Activated T-cell treated with anti-CD3 and anti-CD28 coated beads for 24 hours (primary cell): ENCODE measurements around the gene GUCY2C.
"Not testable (repeated sequence)": the region's sequence is repeated elsewhere in the genome, so short reads cannot be mapped to it uniquely, and the experiment has no call there.

Experiments
- DNase-seq: peaks from one replicate; pipeline ENCODE4 v3.0.0-alpha.2; 2020; ENCODE audit warnings: low read depth

The GUCY2C gene

GRCh38 chr12:14696265-14696741 lies at the start of gene GUCY2C:
TSS of gene GUCY2C (minus strand) at chr12:14696599. CDS start at chr12:14696448, 151 bp downstream.
- no peak for DNase-seq

DNA sequence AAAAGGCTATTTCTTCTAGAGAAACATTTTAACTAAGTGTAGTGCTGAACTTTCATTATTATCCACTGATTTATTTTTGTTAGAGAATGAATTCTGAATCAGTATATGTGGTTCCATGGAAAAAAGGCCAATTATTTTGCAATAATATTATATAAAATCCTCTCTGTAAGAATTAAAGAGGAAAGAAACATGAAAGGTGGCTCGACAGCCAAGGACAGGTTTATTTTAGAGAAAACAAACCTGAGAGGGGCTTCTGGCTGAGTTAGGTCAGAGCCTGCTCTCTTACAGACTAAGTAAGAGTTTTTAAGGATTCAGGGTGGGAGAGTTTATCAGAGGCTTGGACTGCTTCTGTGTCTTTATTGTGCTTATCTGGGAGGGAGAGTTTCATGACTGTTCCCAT lies 46.7 kb upstream of the GUCY2C start:
- DNase-seq, result no peak

- DNase-seq, result no peak
These were observed 45.5 kb upstream of the GUCY2C start for GRCh38 chr12:14741942-14742341.

- DNase-seq, result no peak
These were observed 44.8 kb upstream of the GUCY2C start for GRCh38 chr12:14741153-14741552.

- DNase-seq, result not testable (repeated sequence)
These were observed 40.0 kb upstream of the GUCY2C start for GRCh38 chr12:14736441-14736840.

- no peak for DNase-seq
These were observed 35.4 kb upstream of the GUCY2C start for GRCh38 chr12:14731821-14732220.

- DNase-seq, result no peak
These were observed 33.2 kb upstream of the GUCY2C start for GRCh38 chr12:14729586-14729985.

- peak; percentile 37 for DNase-seq
These were observed 27.4 kb upstream of the GUCY2C start for GRCh38 chr12:14723763-14724162.

DNA sequence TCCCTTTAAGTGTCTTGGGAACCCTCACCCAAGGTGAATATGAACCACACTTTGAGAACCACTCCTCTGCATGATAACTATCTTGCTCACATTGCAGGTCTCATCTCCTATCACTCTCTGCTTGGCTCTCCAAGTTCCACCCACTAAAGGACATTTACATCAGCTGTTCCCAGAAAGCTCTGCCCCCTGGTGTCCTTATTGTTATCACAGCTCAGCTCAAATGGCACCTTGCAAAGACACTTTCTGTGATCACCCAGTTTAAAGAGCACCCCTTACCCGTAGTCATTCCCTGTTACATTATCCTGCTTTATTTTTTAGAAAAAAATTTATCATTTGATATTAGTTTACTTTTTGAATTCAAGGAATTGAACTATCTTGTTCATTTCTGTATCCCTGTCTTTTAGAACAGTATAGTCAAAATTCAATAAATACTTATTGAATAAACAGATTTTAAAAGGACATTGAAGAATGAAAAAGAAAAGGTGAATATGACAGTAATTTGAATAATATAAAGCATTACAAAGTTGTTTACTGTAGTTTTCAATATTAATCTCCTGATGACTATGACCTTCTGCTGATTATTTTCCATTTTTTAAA lies 20.5 kb upstream of the GUCY2C start:
- peak; percentile 26 for DNase-seq

- DNase-seq, result no peak
These were observed 18.0 kb upstream of the GUCY2C start for GRCh38 chr12:14714437-14714836.

DNA sequence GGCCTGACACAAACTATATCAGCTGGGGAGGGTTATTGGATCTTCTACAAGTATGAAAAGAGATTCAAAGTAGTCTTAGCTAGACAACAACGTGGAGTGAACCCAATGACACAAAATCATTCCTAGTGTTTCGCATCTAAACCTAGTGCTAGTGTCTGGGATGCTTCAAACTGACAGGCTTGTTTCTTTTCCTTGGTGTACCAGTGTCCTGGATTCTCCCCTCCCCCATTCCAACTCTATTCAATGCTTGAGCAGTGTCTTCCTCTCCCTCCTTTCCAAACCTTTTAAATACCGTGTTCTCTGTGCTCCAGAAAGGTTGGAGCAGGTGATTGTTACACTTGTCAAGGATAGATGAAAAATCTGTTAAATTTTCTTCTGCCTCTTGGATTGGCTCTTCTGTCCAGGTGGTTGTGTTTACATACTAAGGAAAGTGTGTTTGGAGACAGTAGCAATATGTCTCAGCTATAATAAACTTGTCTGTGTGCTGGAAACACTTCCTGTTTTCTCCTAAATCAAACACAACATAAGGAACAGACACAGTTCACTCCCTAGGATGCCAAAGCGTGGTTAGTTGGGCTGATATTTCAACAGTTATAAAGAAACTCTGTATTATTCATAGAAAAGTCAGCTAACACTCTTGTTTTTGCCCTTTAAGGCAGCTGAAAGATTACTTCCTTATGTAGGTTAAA lies 14.4 kb upstream of the GUCY2C start:
- no peak for DNase-seq

DNA sequence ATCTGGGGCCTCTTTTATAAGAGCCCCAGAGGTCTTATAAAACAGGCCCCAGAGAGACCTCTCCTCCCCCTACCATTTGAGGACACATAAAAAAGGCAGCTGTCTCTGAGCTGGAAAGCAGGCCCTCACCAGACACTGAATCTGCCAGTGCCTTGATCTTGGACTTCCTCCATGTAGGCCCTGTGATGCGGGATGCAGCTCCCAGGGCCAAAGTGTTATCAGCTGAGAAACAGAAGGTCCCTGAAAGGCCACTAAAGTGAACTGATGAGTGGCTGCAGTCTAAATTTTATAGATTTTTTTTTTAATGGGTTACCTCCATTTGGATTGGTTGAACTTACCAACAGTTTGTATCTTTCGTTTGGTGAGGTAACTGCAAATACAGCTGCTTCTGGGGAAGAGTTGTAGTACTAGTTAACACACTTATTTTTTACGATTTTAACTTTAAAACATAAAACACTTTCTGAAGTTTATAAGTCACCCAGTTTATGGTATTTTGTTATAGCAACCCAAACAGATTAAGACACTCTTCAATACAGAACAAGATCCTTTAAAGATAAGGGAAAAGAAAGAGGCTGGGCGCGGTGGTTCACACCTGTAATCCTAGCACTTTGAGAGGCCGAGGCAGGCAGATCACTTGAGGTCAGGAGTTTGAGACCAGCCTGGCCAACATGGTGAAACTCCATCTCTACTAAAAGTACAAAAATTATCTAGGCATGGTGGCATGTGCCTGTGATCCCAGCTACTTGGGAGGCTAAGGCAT lies 5.6 kb upstream of the GUCY2C start:
- no peak for DNase-seq

- DNase-seq, result no peak
These were observed 4.5 kb upstream of the GUCY2C start for GRCh38 chr12:14700935-14701334.

DNA sequence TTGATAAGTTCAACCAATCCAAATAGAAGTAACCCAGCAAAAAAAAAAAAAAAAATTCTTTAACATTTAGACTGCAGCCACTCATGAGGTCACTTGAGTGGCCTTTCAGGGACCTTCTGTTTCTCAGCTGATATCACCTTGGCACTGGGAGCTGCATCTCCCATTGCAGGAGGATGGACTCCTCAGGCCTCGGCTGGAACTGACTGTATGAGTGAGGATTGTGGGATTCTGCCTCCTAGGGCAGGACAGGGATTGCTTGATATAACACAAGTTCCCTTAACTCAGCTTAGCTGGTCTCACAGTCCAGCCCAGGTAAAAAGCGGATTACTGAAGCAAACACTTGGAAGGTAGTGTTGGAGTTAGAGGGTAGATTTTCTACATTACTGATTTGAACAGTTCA lies 3.5 kb upstream of the GUCY2C start:
- DNase-seq, result no peak

DNA sequence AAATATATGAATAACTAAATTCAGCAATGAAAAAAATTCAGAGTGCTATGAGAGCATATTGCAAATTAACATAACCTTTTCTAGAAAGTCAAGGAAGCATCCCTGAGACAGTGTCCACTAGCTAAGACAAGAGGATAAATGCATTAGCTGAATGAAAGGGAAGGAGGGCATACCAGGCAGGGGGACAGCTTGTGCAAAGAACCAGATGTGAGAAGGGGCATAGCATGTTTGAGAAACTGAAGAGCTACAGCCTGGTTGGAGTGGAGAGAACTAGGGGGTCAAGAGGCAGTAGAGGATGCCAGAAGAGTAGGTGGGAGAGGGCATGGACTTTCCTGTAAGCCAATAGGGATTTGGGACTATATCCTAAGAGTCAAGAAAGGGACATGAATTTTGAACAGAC lies 2.2 kb upstream of the GUCY2C start:
- no peak for DNase-seq

DNA sequence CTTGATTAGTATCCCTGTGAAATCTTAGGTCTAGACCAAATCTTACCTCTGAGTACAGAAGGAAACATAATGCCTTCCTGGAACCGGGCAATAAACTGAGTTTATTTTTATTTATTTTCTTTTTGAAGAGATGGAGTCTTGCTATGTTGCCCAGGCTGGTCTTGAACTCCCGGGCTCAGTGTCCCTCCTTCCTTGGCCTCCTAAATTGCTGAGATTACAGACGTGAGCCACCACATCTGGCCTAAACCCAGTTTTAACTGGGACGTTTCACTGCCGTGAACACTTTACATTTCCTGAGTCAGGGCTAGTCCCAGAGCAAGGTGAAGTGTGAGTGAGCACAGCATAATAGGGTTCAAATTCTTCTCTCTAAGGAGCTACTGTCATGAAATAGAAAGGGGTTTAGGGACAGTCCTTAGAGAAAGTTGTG lies 671 bp downstream of the GUCY2C start:
- DNase-seq, result no peak

DNA sequence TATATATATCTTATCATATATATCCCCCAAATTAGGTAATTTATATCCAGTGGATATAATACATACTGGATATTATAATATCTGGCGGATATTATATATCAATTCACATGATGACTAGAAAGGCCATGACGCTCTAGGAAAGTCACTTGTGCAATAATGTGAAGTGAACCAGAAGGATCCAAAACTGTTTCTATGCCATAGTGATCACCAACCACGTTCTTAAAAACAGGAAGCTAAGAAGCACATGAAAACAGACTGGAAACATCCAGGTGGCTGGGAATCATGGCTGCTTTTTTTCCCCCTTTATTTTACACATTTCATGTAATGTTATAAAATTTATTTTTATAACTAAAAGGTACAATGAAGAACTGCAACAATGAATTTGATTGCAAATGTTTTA lies 1.4 kb downstream of the GUCY2C start:
- DNase-seq, result no peak

GRCh38 chr12:14694145-14694714 lies 2.2 kb downstream of the GUCY2C start:
- DNase-seq, result no peak

GRCh38 chr12:14693116-14693515 lies 3.3 kb downstream of the GUCY2C start:
- no peak for DNase-seq

DNA sequence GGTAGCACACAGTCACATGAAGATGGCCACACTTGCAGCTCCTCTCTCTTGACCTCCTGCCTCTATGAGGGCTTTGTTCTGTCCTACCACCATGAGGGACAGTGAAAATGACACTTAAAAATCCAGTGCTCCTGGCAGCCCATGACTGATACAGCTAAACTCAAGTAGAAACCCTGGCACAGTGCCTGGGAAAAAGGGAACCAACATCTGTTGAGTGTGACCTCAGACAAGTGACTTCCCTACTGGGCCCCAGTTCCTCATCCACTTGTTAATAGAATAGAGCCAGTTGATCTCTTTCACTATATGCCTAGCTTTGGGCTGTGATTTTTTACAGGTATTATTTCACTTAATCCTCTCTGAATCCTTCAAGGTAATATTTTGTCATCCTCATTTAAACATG lies 4.8 kb downstream of the GUCY2C start:
- DNase-seq, result no peak

- DNase-seq, result no peak
These were observed 6.4 kb downstream of the GUCY2C start for GRCh38 chr12:14689996-14690395.

DNA sequence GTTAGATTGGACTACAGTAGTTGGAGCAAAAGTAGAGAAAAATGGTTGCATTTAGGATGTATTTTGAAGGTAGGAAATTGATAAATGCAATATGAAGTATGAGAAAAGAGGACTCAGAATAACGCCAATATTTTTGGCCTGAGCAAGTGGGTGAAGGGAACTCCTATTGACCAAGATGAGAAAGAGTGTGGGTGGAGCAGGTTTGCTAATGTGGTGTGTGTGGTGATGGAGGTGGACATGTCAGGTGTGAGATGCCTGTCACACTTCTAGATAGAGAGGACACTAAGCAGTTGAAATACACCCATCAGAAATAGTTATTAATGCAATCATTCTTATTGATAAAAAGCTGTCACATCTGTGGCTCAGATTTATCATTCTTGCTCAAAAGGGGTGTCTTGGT lies 7.3 kb downstream of the GUCY2C start:
- DNase-seq, result no peak

GRCh38 chr12:14682231-14682630 lies 14.2 kb downstream of the GUCY2C start:
- not testable (repeated sequence) for DNase-seq
